ENCODE measurements around the gene PPTC7.
"Not testable (repeated sequence)": the region's sequence is repeated elsewhere in the genome, so short reads cannot be mapped to it uniquely, and the experiment has no call there.

Gene PPTC7

GRCh38 chr12:110538869-110539622 lies 44.1 kb downstream of the PPTC7 start:
- Histone ChIP-seq H3K27ac (ENCODE audit: low read length) (no peak overlapping the region), H3K9ac (ENCODE audit: low read length) (no peak overlapping the region), H3K4me3 (ENCODE audit: low read length) (no peak overlapping the region), H3K4me1 (ENCODE audit: control insufficient read depth, low read depth, low read length) (no peaks in the 10 kb centered on the region), H3K9me3 (ENCODE audit: control insufficient read depth, low read depth, low read length) (no peaks in the 10 kb centered on the region), H3K27me3 (ENCODE audit: control insufficient read depth, insufficient read depth, low read length) (no peaks in the 10 kb centered on the region), H3K36me3 (ENCODE audit: control insufficient read depth, low read depth, low read length) (peaks cover 29% of the 10 kb centered on the region)

DNA sequence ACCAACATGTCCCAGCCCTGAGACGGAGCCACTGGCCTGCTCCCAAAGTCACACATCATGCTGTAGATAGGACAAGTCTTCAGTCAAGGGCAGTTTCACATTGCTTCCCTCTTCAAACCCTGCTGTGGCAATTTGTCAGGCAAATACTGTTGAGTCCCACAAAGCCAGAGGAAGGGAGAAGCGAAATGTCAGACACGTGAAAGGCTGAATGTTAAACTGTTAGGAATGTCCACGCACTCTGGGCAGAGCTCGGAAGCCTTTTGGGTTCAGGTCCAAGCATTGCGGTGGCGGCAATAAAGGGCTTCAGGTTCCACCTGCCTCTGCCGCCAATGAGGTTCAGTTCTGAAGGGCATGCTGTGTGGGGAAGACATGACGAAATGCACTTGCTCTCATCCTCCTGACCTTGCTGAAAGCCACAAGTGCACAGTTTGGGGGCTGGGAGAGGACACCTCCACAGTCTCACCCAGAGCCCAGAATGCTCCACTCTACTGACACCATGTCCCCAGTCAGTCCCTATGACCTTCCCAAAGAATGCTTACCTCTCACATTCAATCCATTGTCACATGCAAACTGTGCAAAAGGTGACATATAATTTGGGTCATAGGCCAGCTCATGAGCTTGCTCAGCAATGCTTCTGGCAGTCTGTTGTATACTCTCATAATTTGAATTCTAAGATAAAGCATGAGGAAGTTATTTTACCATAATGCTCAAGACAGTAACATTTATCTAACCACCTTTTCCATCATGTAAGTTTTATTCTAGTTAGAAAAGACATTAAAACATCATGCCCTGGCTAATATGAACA lies 45.3 kb downstream of the PPTC7 start:
- H3K9me3 ChIP-seq (ENCODE audit: control insufficient read depth, low read depth, low read length), result no peaks in the 10 kb centered on the region
- no peak overlapping the region for H3K4me3 ChIP-seq (ENCODE audit: low read length)
- H3K27me3 ChIP-seq (ENCODE audit: control insufficient read depth, insufficient read depth, low read length), result no peaks in the 10 kb centered on the region
- H3K27ac ChIP-seq (ENCODE audit: low read length), result no peak overlapping the region
- H3K36me3 ChIP-seq (ENCODE audit: control insufficient read depth, low read depth, low read length), result peaks cover 29% of the 10 kb centered on the region
- H3K9ac ChIP-seq (ENCODE audit: low read length), result no peak overlapping the region
- H3K4me1 ChIP-seq (ENCODE audit: control insufficient read depth, low read depth, low read length), result no peaks in the 10 kb centered on the region

DNA sequence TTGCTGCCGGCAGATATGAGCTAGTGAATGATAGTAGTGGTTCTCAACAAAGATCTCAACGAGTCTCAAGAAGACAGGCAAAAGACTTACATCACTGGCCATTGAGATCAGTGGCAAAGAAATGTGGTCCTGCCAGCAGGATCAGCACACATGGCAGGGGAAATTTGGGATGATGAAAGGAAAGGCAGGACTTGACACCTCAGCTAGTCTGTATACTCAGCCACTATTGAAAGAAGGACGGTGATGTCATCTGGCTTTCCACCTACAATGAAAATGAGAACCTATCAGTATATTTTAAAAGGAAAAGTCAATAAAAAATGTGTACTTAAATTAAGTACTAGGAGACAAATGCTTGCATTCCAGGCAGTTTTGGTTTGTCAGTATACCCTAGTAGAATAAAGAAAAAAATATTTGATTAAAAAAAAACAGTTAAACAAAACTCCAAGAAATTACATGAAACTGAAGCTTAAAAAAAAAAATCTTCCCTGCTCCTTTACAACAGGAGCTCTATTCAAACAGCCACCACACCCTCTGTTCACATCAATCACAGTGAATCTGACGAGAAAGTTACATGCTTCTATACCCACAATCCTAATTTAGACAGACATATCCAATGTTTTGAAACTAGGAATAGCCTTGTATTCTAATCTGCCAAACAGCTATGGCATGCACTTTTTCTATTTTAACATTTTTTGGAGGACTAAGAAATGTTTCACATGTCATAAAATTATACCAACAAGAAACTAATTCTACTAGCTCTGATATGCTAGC lies 46.1 kb downstream of the PPTC7 start:
- Histone ChIP-seq H3K4me1 (ENCODE audit: control insufficient read depth, low read depth, low read length) (no peaks in the 10 kb centered on the region), H3K36me3 (ENCODE audit: control insufficient read depth, low read depth, low read length) (peaks cover 29% of the 10 kb centered on the region), H3K9me3 (ENCODE audit: control insufficient read depth, low read depth, low read length) (no peaks in the 10 kb centered on the region), H3K4me3 (ENCODE audit: low read length) (no peak overlapping the region), H3K27me3 (ENCODE audit: control insufficient read depth, insufficient read depth, low read length) (no peaks in the 10 kb centered on the region), H3K9ac (ENCODE audit: low read length) (no peak overlapping the region), H3K27ac (ENCODE audit: low read length) (no peak overlapping the region)

DNA sequence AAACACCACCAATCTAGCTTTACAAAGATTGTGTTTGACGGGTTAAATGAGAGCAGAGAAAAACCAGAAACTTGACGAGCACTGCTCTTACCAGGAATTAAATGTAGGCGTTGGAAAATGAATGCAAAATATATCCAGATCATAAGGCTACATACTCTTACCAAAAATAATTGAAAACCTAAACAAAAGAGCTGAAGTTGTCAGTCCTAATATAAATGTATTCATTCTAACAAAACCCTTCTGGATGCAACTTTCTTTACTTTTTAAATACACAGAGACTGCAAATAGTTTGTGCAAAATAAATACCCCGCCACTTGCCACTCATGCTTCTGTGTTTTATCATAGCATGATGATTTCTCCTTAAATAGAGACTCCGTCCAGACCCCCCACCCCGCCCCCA lies 48.3 kb downstream of the PPTC7 start:
- no peak overlapping the region for H3K9ac ChIP-seq (ENCODE audit: low read length)
- H3K27me3 ChIP-seq (ENCODE audit: control insufficient read depth, insufficient read depth, low read length), result no peaks in the 10 kb centered on the region
- no peak overlapping the region for H3K4me3 ChIP-seq (ENCODE audit: low read length)
- H3K9me3 ChIP-seq (ENCODE audit: control insufficient read depth, low read depth, low read length), result no peaks in the 10 kb centered on the region
- no peaks in the 10 kb centered on the region for H3K4me1 ChIP-seq (ENCODE audit: control insufficient read depth, low read depth, low read length)
- no peak overlapping the region for H3K27ac ChIP-seq (ENCODE audit: low read length)
- H3K36me3 ChIP-seq (ENCODE audit: control insufficient read depth, low read depth, low read length), result peaks cover 29% of the 10 kb centered on the region

- no peak overlapping the region for H3K27ac ChIP-seq (ENCODE audit: low read length)
- H3K36me3 ChIP-seq (ENCODE audit: control insufficient read depth, low read depth, low read length), result peaks cover 27% of the 10 kb centered on the region
- H3K9ac ChIP-seq (ENCODE audit: low read length), result no peak overlapping the region
Observed at GRCh38 chr12:110533607-110534006, 49.5 kb downstream of the PPTC7 start.

DNA sequence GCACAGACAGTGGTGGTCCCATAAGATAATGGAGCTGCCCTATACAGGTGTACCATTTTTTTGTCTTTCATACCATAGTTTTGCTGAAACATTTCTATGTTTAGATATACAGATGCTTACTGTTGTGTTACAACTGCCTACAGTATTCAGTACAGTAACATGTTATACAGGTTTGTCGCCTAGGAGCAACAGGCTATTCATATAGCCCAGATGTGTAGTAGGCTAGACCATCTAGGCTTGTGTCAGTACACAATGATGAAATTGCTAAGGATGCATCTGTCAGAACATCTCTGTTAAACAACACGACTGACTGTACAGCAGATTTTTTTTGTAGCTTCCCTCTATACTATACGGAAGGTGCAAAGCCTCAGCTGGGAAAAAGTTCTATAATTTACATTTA lies 50.5 kb downstream of the PPTC7 start:
- Histone ChIP-seq H3K9me3 (ENCODE audit: control insufficient read depth, low read depth, low read length) (no peaks in the 10 kb centered on the region), H3K9ac (ENCODE audit: low read length) (no peak overlapping the region), H3K4me3 (ENCODE audit: low read length) (no peak overlapping the region), H3K27me3 (ENCODE audit: control insufficient read depth, insufficient read depth, low read length) (no peaks in the 10 kb centered on the region), H3K4me1 (ENCODE audit: control insufficient read depth, low read depth, low read length) (no peaks in the 10 kb centered on the region), H3K36me3 (ENCODE audit: control insufficient read depth, low read depth, low read length) (peaks cover 17% of the 10 kb centered on the region), H3K27ac (ENCODE audit: low read length) (no peak overlapping the region)

More at GRCh38 chr12:110533607-110534006, 49.5 kb downstream of the PPTC7 start:
- Histone ChIP-seq H3K4me1 (ENCODE audit: control insufficient read depth, low read depth, low read length) (no peaks in the 10 kb centered on the region), H3K4me3 (ENCODE audit: low read length) (no peak overlapping the region), H3K27me3 (ENCODE audit: control insufficient read depth, insufficient read depth, low read length) (no peaks in the 10 kb centered on the region), H3K9me3 (ENCODE audit: control insufficient read depth, low read depth, low read length) (no peaks in the 10 kb centered on the region)

GRCh38 chr12:110531741-110532333 lies 51.3 kb downstream of the PPTC7 start:
- Histone ChIP-seq H3K27ac (ENCODE audit: low read length) (no peak overlapping the region), H3K9me3 (ENCODE audit: control insufficient read depth, low read depth, low read length) (no peaks in the 10 kb centered on the region), H3K4me1 (ENCODE audit: control insufficient read depth, low read depth, low read length) (no peaks in the 10 kb centered on the region), H3K9ac (ENCODE audit: low read length) (no peak overlapping the region), H3K27me3 (ENCODE audit: control insufficient read depth, insufficient read depth, low read length) (no peaks in the 10 kb centered on the region), H3K4me3 (ENCODE audit: low read length) (no peak overlapping the region), H3K36me3 (ENCODE audit: control insufficient read depth, low read depth, low read length) (peaks cover 10% of the 10 kb centered on the region)

GRCh38 chr12:110530511-110530910 lies 52.6 kb downstream of the PPTC7 start:
- no peak overlapping the region for H3K9ac ChIP-seq (ENCODE audit: low read length)
- H3K4me3 ChIP-seq (ENCODE audit: low read length), result no peak overlapping the region
- H3K36me3 ChIP-seq (ENCODE audit: control insufficient read depth, low read depth, low read length), result no peaks in the 10 kb centered on the region
- H3K9me3 ChIP-seq (ENCODE audit: control insufficient read depth, low read depth, low read length), result no peaks in the 10 kb centered on the region
- H3K4me1 ChIP-seq (ENCODE audit: control insufficient read depth, low read depth, low read length), result no peaks in the 10 kb centered on the region
- no peak overlapping the region for H3K27ac ChIP-seq (ENCODE audit: low read length)
- no peaks in the 10 kb centered on the region for H3K27me3 ChIP-seq (ENCODE audit: control insufficient read depth, insufficient read depth, low read length)

- Histone ChIP-seq H3K4me3 (ENCODE audit: low read length) (no peak overlapping the region), H3K36me3 (ENCODE audit: control insufficient read depth, low read depth, low read length) (no peaks in the 10 kb centered on the region), H3K9ac (ENCODE audit: low read length) (no peak overlapping the region), H3K27ac (ENCODE audit: low read length) (no peak overlapping the region), H3K4me1 (ENCODE audit: control insufficient read depth, low read depth, low read length) (no peaks in the 10 kb centered on the region), H3K9me3 (ENCODE audit: control insufficient read depth, low read depth, low read length) (no peaks in the 10 kb centered on the region), H3K27me3 (ENCODE audit: control insufficient read depth, insufficient read depth, low read length) (no peaks in the 10 kb centered on the region)
Observed at GRCh38 chr12:110528277-110528839, 54.8 kb downstream of the PPTC7 start.

GRCh38 chr12:110520876-110521712 lies 62.0 kb downstream of the PPTC7 start:
- H3K4me1 ChIP-seq (ENCODE audit: control insufficient read depth, low read depth, low read length); H3K27ac ChIP-seq (ENCODE audit: low read length); H3K9ac ChIP-seq (ENCODE audit: low read length); H3K36me3 ChIP-seq (ENCODE audit: control insufficient read depth, low read depth, low read length); H3K4me3 ChIP-seq (ENCODE audit: low read length); H3K27me3 ChIP-seq (ENCODE audit: control insufficient read depth, insufficient read depth, low read length); H3K9me3 ChIP-seq (ENCODE audit: control insufficient read depth, low read depth, low read length): not testable (repeated sequence)

All from iPS-18a (cell line).